Motor neuron (in vitro differentiated cells): ENCODE measurements around the gene DNAH10. TPM values are rescaled to one million over a fixed set of nuclear protein-coding genes. Genes with fewer than 3 reads are reported as not detected.

Experiments
- ATAC-seq, 8 experiments: fragments of 200-7000 bp; cut with Tn5 transposase; replicated peaks in 6 of 8; 2 replicates each; pipeline ENCODE4 v1.8.0; 2021; ENCODE audit warnings: mild to moderate bottlenecking in 8 of 8, moderate library complexity in 8 of 8
- H3K27ac ChIP-seq, 2 donors: fragments of 250-450 bp; sonication (Bioruptor Pico); 2 replicates each; pipeline ENCODE4 v1.9.0; 2021; ENCODE audit warnings: antibody characterized with exemption in 2 of 2, mild to moderate bottlenecking in 2 of 2, moderate library complexity in 1 of 2
- H3K4me1 ChIP-seq, 2 donors: fragments of 250-450 bp; sonication (Bioruptor Pico); replicated peaks in 1 of 2; 2 replicates each; pipeline ENCODE4 v1.6.1; 2021; ENCODE audit warnings: antibody characterized with exemption in 2 of 2, mild to moderate bottlenecking in 2 of 2, moderate library complexity in 1 of 2
- H3K4me3 ChIP-seq, 5 donors: fragments of 250-450 bp; sonication (Bioruptor Pico); 2 replicates each; pipeline ENCODE4 v1.9.0; 2021; ENCODE audit warnings: antibody characterized with exemption in 5 of 5, mild to moderate bottlenecking in 5 of 5, moderate library complexity in 4 of 5
- WGBS, 10 experiments: fragments of 450-650 bp; shearing (Covaris generic); methylation state at CpG; one replicate each; pipeline ENCODE4 v1.0.0; 2022; 5-methylcytosine and 5-hydroxymethylcytosine counted together
- in situ Hi-C, 9 experiments: fragments of 400-800 bp; cut with MboI; loops; one replicate each; pipeline ENCODE4 v1.15.0; 2021; ENCODE audit warnings: low sequenced_read_pairs in 9 of 9, low pct_unique_long_range_greater_than_20kb in 2 of 9; ENCODE audit not compliant: unreplicated experiment in 9 of 9
- total RNA-seq, 8 experiments: library from RNA; unstranded; fragments of 300-600 nt; gene quantifications; 2 replicates each; pipeline versions ENCODE4 v1.2.3 to v1.2.4, GENCODE V29; 2022

DNAH10 gene
- total RNA-seq, 8 experiments from 2014 or later = 0.67 to 153 (median 2.2) TPM

DNA sequence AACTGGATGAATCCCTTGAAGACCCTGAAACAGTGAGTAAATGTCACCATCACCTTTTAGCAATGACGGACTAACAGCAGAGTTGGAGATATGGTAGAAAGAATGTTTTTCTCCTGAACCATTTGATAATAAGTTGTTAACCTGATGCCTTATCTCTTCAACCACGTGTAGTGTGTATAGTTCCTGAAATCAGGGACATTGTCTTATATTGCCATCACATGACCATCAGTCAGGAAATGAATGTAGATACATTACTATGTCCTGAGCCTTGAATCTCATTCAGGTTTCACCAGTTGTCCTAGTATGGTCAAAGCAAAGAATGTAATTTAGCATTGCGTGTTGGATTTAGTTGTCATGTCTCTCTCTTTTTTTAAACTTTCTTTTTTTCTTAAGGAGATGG, 34.2 kb upstream of the DNAH10 start:
- 67 to 100% (median 93%) methylated on average over 1 to 3 of the region's 3 CpGs; no CpG with 5 or more reads in 1 of the 10 experiments for WGBS, 10 experiments
- no peak overlapping the region for H3K4me3 ChIP-seq

GRCh38 chr12:123731596-123731995, 30.5 kb upstream of the DNAH10 start:
- in situ Hi-C loops = no loop called here
- Histone ChIP-seq H3K4me1 (no peaks in the 10 kb centered on the region), H3K4me3 (no peak overlapping the region), H3K27ac (no peak overlapping the region)
- peak in 4 of 8 experiments; percentile 35 to 65 (median 58) for ATAC-seq
- 20 to 100% (median 79%) methylated on average over 1 to 2 of the region's 2 CpGs; no CpG with 5 or more reads in 6 of the 10 experiments for WGBS, 10 experiments

More for the DNA sequence above, 34.2 kb upstream of the DNAH10 start:
- in situ Hi-C loops = no loop called here
- H3K4me1 ChIP-seq = no peaks in the 10 kb centered on the region
- H3K27ac ChIP-seq = no peak overlapping the region
- ATAC-seq = no peak

DNA sequence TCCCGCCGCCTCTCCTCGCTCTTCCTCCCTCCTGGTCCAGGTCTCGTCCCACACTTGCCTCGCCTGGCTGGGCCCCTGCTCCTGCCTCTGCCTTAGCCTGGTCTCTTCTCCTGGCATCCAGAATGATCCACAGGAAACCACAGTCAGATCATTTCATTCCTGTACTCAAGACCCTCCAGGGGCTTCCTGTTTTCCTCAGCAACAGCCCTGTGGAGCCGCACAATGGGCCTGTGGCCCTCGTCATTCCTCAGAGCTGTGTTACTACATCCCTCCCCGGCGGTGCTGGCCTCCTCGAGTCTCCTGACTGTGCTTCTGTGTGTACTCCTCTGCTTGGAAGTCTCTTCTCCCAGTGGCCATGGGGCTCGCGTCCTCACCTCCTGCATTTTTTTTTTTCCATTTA, 29.9 kb upstream of the DNAH10 start:
- H3K4me3 ChIP-seq = no peak overlapping the region
- no peak overlapping the region for H3K27ac ChIP-seq
- 87 to 100% (median 98%) methylated on average over 1 to 6 of the region's 12 CpGs; no CpG with 5 or more reads in 4 of the 10 experiments for WGBS, 10 experiments
- no peaks in the 10 kb centered on the region for H3K4me1 ChIP-seq
- in situ Hi-C loops = no loop called here
- no peak for ATAC-seq

DNA sequence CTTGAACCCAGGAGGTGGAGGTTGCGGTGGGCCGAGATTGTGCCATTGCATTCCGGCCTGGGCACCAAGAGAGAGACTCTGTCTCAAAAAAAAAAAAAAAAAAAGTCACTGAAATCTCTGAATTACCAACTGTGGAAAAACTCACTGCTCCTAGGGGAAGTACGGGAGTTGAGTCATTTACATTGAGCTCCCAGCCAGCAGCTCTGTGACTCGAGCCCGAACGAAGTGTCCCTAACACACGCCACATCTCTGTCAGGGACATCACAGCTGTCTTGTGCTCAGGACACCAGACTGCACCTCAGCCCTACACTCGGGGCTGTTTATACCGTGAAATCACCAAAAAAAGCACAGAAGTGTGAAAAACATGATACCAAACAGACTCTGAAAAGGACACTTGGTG, 28.9 kb upstream of the DNAH10 start:
- ATAC-seq = no peak
- H3K4me1 ChIP-seq = no peaks in the 10 kb centered on the region
- WGBS, 10 experiments = 80 to 100% (median 90%) methylated on average over 1 to 5 of the region's 10 CpGs; no CpG with 5 or more reads in 5 of the 10 experiments
- H3K27ac ChIP-seq = no peak overlapping the region
- no peak overlapping the region for H3K4me3 ChIP-seq
- in situ Hi-C loops = no loop called here

GRCh38 chr12:123734268-123734667, 27.8 kb upstream of the DNAH10 start:
- Histone ChIP-seq H3K4me3 (no peak overlapping the region), H3K27ac (no peak overlapping the region), H3K4me1 (no peaks in the 10 kb centered on the region)
- ATAC-seq = no peak
- 81 to 100% (median 87%) methylated on average over 1 to 5 of the region's 5 CpGs; no CpG with 5 or more reads in 3 of the 10 experiments for WGBS, 10 experiments
- in situ Hi-C loops = no loop called here

GRCh38 chr12:123741937-123742572, 20.0 kb upstream of the DNAH10 start:
- in situ Hi-C loops = no loop called here

GRCh38 chr12:123743002-123743401, 19.1 kb upstream of the DNAH10 start:
- in situ Hi-C loops = no loop called here
- ATAC-seq = no peak
- 73 to 100% (median 92%) methylated on average over 1 to 7 of the region's 10 CpGs for WGBS, 10 experiments
- Histone ChIP-seq H3K4me1 (no peaks in the 10 kb centered on the region), H3K4me3 (no peak overlapping the region), H3K27ac (no peak overlapping the region)

More at GRCh38 chr12:123741937-123742572, 20.0 kb upstream of the DNAH10 start:
- WGBS, 10 experiments = 72 to 100% (median 98%) methylated on average over 1 to 13 of the region's 14 CpGs; no CpG with 5 or more reads in 3 of the 10 experiments
- Histone ChIP-seq H3K4me1 (no peaks in the 10 kb centered on the region), H3K4me3 (no peak overlapping the region), H3K27ac (no peak overlapping the region)
- ATAC-seq = no peak

- no peak for ATAC-seq
- Histone ChIP-seq H3K27ac (no peak overlapping the region), H3K4me3 (no peak overlapping the region), H3K4me1 (no peaks in the 10 kb centered on the region)
- in situ Hi-C loops = no loop called here
- WGBS, 10 experiments = 40 to 100% (median 87%) methylated on average over 1 to 11 of the region's 12 CpGs; no CpG with 5 or more reads in 2 of the 10 experiments
Measured at GRCh38 chr12:123744836-123745235, 17.3 kb upstream of the DNAH10 start.

DNA sequence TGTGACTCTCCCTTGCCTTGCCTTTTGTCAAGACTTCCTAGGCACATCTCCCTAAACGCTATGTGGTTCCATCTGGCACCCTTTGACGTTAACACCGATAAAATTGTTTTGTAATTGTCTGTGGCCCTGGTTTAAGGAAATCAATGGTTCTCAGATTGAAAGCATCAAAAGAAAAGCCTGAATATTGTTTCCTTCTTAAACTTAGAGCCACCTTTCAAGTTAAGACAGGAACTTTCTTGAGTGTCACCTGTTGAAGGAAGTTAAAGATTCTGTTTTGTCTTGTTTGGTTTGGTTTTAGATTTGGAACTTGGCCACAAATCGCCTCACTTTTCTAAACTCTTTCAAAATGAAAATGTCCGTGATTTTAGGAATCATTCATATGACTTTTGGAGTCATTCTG, 14.8 kb upstream of the DNAH10 start:
- Histone ChIP-seq H3K27ac (no peak overlapping the region), H3K4me1 (no peaks in the 10 kb centered on the region), H3K4me3 (no peak overlapping the region)
- ATAC-seq = no peak
- WGBS, 10 experiments = 56 to 100% (median 90%) methylated on average over 2 to 5 of the region's 5 CpGs
- in situ Hi-C loops = no loop called here

- Histone ChIP-seq H3K4me3 (no peak overlapping the region), H3K4me1 (no peaks in the 10 kb centered on the region), H3K27ac (no peak overlapping the region)
- no peak for ATAC-seq
- in situ Hi-C loops = no loop called here
- WGBS, 10 experiments = 88 to 100% (median 93%) methylated on average over 2 to 6 of the region's 6 CpGs
Measured at GRCh38 chr12:123748161-123748560, 13.9 kb upstream of the DNAH10 start.

DNA sequence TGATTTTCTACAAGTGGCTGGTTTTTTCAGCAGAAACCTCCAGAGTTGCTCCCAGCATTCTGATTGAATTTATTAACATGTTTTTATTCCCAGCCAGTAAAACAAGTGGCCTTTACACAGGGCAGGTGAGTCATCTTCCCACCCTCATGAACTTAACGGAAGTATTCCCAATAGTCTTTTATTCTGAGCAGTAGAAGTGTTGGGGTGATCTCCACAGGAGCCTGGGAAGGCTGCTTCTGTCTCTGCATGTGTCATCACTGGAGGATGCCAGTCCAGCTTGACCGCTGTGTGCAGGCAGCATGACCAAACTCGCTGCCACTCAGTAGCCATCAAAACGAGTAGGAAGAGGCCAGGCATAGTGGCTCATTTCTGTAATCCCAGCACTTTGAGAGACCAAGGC, 13.4 kb upstream of the DNAH10 start:
- in situ Hi-C loops = no loop called here
- H3K4me1 ChIP-seq = no peaks in the 10 kb centered on the region
- H3K4me3 ChIP-seq = no peak overlapping the region
- H3K27ac ChIP-seq = no peak overlapping the region
- WGBS, 10 experiments = 50 to 93% (median 81%) methylated on average over 1 to 4 of the region's 4 CpGs; no CpG with 5 or more reads in 4 of the 10 experiments
- ATAC-seq = peak in 2 of 8 experiments; percentile 27 to 33

DNA sequence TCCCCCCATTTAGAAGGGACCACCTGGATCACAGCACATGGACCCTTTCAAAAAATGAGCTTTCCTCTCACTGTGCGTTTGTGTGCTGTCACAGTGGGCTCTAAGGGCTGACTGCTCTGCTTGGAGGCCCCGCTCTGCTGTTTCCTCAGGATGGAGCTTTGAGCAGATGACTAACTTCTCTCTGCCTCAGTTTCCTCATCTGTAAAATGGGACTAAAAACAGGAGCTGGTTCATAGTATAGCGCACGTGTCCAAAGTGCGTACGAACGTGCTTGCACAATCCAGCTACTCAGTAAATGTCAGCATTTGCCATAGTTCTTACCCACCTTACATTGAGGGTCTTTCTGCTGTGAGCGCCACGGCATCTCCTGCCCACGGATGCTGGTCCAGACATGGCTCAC, 12.7 kb upstream of the DNAH10 start:
- in situ Hi-C loops = no loop called here
- H3K4me1 ChIP-seq = no peaks in the 10 kb centered on the region
- H3K4me3 ChIP-seq = no peak overlapping the region
- WGBS, 10 experiments = 86 to 100% (median 95%) methylated on average over 1 to 6 of the region's 10 CpGs; no CpG with 5 or more reads in 2 of the 10 experiments
- H3K27ac ChIP-seq = no peak overlapping the region
- ATAC-seq = no peak

GRCh38 chr12:123750159-123750656, 11.9 kb upstream of the DNAH10 start:
- no peak overlapping the region for H3K27ac ChIP-seq
- in situ Hi-C loops = no loop called here
- no peaks in the 10 kb centered on the region for H3K4me1 ChIP-seq
- no peak for ATAC-seq
- no peak overlapping the region for H3K4me3 ChIP-seq
- WGBS, 10 experiments = 33 to 100% (median 95%) methylated on average over 1 to 6 of the region's 8 CpGs; no CpG with 5 or more reads in 2 of the 10 experiments

- no peak for ATAC-seq
- 82 to 100% (median 100%) methylated on average over 1 to 3 of the region's 3 CpGs for WGBS, 10 experiments
- Histone ChIP-seq H3K4me1 (no peaks in the 10 kb centered on the region), H3K27ac (no peak overlapping the region), H3K4me3 (no peak overlapping the region)
- in situ Hi-C loops = no loop called here
Measured at GRCh38 chr12:123752046-123752445, 10.1 kb upstream of the DNAH10 start.
